Upper lobe of left lung (tissue), 4 donors: Measurements from ENCODE around the gene MISP.

Source experiments
- CTCF ChIP-seq, 6 experiments: fragments of 450-650 bp in 4 of 6; fragments of 200-600 bp in 2 of 6; sonication (generic) in 2 of 6; IDR thresholded peaks; one replicate each; pipeline ENCODE4 v1.5.1; 2016 to 2019; ENCODE audit warnings: antibody characterized with exemption in 6 of 6
- EP300 ChIP-seq, 4 donors: sonication (generic); formaldehyde crosslinking; IDR thresholded peaks; one replicate each; pipeline ENCODE4 v1.5.1; 2017; ENCODE audit warnings: antibody characterized with exemption in 4 of 4, control low read depth in 2 of 4

GRCh38 chr19:749811-750210, 1.1 kb upstream of the MISP start:
- TF ChIP-seq CTCF (IDR thresholded peaks at IDR 0.05) (no peak), EP300 (IDR thresholded peaks at IDR 0.05) (no peak)
